CD4-positive, CD25-positive, alpha-beta regulatory T cell (primary cell): ENCODE measurements around the gene CIT. TPM values are rescaled to one million over a fixed set of nuclear protein-coding genes. Genes with fewer than 3 reads are reported as not detected.
A peak's percentile ranks its signal among the peaks of the same experiment; 100 is the strongest.
"Not testable (repeated sequence)": the region's sequence is repeated elsewhere in the genome, so short reads cannot be mapped to it uniquely, and the experiment has no call there.

Source experiments
- ATAC-seq, 2 donors: fragments of 150-1000 bp; cut with Tn5 transposase; one replicate each; pipeline ENCODE4 v1.10.0; 2021; ENCODE audit warnings: low read depth in 2 of 2, moderate number of reproducible peaks in 2 of 2, moderate library complexity in 1 of 2
- DNase-seq, 3 donors: peaks; one replicate each; pipeline versions ENCODE4 v3.0.0 to v3.0.0-alpha.2; 2012 to 2022; ENCODE audit warnings: mixed read lengths in 1 of 3
- H3K27ac ChIP-seq: one replicate; pipeline ENCODE4 v1.7.0; 2013; ENCODE audit warnings: mild to moderate bottlenecking, low read length; ENCODE audit not compliant: insufficient read depth, poor library complexity, severe bottlenecking
- H3K27me3 ChIP-seq: one replicate; pipeline ENCODE4 v1.7.0; 2013; ENCODE audit warnings: low read length; ENCODE audit not compliant: control insufficient read depth, insufficient read depth
- H3K36me3 ChIP-seq: one replicate; pipeline ENCODE4 v1.7.0; 2013; ENCODE audit warnings: mild to moderate bottlenecking, low read length, moderate library complexity; ENCODE audit not compliant: control insufficient read depth, insufficient read depth
- H3K4me1 ChIP-seq: 2 replicates; pipeline ENCODE4 v1.7.0; 2013; ENCODE audit warnings: mild to moderate bottlenecking, low read length; ENCODE audit not compliant: insufficient read depth, control insufficient read depth, poor library complexity, severe bottlenecking
- H3K4me3 ChIP-seq: one replicate; pipeline ENCODE4 v1.7.0; 2013; ENCODE audit warnings: low read depth, mild to moderate bottlenecking, low read length, moderate library complexity
- H3K9me3 ChIP-seq, 2 experiments: 1 replicate in 1 of 2; 2 replicates in 1 of 2; pipeline ENCODE4 v1.7.0; 2013; ENCODE audit warnings: low read length in 2 of 2, mild to moderate bottlenecking in 1 of 2, moderate library complexity in 1 of 2; ENCODE audit not compliant: control insufficient read depth in 2 of 2
- H3K27ac Mint-ChIP-seq, 3 donors: one replicate each; pipeline ENCODE4 v1.8.0; 2020 to 2022; ENCODE audit warnings: mild to moderate bottlenecking in 3 of 3, mixed read lengths in 3 of 3, moderate library complexity in 2 of 3
- H3K27me3 Mint-ChIP-seq: one replicate; pipeline ENCODE4 v1.8.0; 2022; ENCODE audit warnings: mild to moderate bottlenecking, mixed read lengths
- H3K36me3 Mint-ChIP-seq: one replicate; pipeline ENCODE4 v1.8.0; 2020; ENCODE audit warnings: mixed read lengths
- H3K4me1 Mint-ChIP-seq, 4 donors: one replicate each; pipeline ENCODE4 v1.8.0; 2020 to 2022; ENCODE audit warnings: mixed read lengths in 4 of 4, mild to moderate bottlenecking in 1 of 4
- H3K4me3 Mint-ChIP-seq, 4 donors: one replicate each; pipeline ENCODE4 v1.8.0; 2020 to 2022; ENCODE audit warnings: mild to moderate bottlenecking in 4 of 4, mixed read lengths in 4 of 4, moderate library complexity in 3 of 4
- H3K9me3 Mint-ChIP-seq, 7 donors: one replicate each; pipeline ENCODE4 v1.8.0; 2020 to 2022; ENCODE audit warnings: mixed read lengths in 7 of 7, mild to moderate bottlenecking in 3 of 7, moderate library complexity in 2 of 7
- polyA plus RNA-seq, 4 donors: library from polyadenylated mRNA; unstranded; fragments of 300-500 nt; fragmentation: Illumina TruSeq; gene quantifications; one replicate each; pipeline ENCODE4 v1.2.3, GENCODE V29; 2021
- total RNA-seq: library from RNA; stranded (reverse); gene quantifications from one replicate; pipeline ENCODE4 v1.2.3, GENCODE V29; 2022

CIT gene
- total and polyA plus RNA-seq, 5 donors from 2014 or later, result 0.32 to 6.3 (median 1.0) TPM

DNA sequence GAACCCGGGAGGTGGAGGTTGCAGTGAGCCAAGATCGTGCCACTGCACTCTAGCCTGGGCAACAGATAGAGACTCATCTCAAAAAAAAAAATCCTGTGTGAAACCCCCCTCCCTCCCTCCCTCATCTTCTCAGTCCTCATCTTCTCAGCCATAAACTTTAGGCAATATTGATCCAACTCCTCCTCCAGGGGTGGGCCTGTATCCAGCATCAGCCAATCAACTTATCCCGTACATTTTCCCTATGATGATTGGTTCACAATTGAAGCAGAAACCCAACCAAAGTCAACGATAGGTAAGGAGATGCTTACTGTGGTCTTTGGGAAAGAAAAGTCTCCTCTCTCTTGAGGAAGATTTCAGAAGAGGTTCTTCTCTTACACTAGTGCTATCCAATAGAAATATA, 33.5 kb upstream of the CIT start:
- Histone ChIP-seq H3K4me3 (no peak overlapping the region), H3K36me3 (no peaks in the 10 kb centered on the region), H3K27ac (no peak overlapping the region), H3K4me1 (no peaks in the 10 kb centered on the region), H3K27me3 (no peaks in the 10 kb centered on the region), H3K9me3 (no peaks in the 10 kb centered on the region)
- no peaks in the 10 kb centered on the region for H3K9me3 Mint-ChIP-seq
- ATAC-seq (no peak), DNase-seq (no peak)
- H3K4me3 Mint-ChIP-seq, result no peak overlapping the region
- peaks cover 15% of the 10 kb centered on the region for H3K27me3 Mint-ChIP-seq
- H3K27ac Mint-ChIP-seq, result no peak overlapping the region
- H3K36me3 Mint-ChIP-seq, result no peaks in the 10 kb centered on the region
- no peaks in the 10 kb centered on the region for H3K4me1 Mint-ChIP-seq

DNA sequence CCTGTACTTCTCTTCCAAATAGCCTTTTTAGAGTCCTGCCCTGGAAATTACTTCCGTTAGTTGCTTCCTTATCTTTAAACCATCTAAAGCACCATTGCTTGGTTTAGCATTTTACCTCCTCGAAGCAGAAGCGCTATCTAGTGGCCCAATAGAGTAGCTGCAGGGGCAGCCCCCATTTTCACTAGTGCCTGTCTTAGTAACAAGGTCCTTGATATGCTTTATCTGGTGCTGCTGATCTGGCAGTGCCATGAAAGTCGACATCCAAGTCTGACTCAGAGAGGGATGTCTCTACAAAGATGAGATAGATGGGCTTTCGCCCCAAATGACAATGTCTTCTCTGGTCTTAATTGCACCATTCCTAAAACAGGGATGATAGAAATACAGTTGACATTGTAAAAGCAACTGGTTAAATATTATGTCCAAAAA, 25.0 kb upstream of the CIT start:
- Mint-ChIP-seq H3K27me3 (peaks cover 15% of the 10 kb centered on the region), H3K9me3 (no peaks in the 10 kb centered on the region), H3K27ac (no peak overlapping the region), H3K4me1 (peaks cover 4 to 7% (median 5%) of the 10 kb centered on the region in 4 donors), H3K4me3 (peak overlapping the region in 1 of 4 donors; percentile 7), H3K36me3 (no peaks in the 10 kb centered on the region)
- H3K27me3 ChIP-seq, result no peaks in the 10 kb centered on the region
- no peaks in the 10 kb centered on the region for H3K9me3 ChIP-seq
- ATAC-seq (peak; percentile 81 to 94), DNase-seq (peak; percentile 42 to 86 (median 65))
- no peak overlapping the region for H3K4me3 ChIP-seq
- peaks cover 5% of the 10 kb centered on the region for H3K4me1 ChIP-seq
- H3K36me3 ChIP-seq, result no peaks in the 10 kb centered on the region
- H3K27ac ChIP-seq, result no peak overlapping the region

DNA sequence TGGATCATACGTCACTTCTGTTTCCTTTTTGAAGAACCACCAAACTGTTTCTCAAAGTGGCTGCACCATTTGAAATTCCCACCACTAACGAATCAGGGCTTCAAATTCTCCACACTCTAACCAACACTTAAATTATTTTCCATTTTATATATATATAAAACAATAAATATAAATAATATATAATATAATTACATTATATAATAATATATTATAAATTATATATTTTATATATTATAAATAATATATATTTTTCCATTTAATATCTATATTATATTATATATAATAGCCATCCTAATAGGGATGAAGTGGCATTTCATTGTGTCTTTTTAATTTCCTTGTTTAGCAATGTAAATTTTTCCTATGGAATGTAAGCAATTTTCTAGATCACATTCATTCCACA, 24.6 kb upstream of the CIT start:
- peaks cover 15% of the 10 kb centered on the region for H3K27me3 Mint-ChIP-seq
- Histone ChIP-seq H3K36me3 (no peaks in the 10 kb centered on the region), H3K4me1 (peaks cover 5% of the 10 kb centered on the region), H3K27ac (no peak overlapping the region), H3K9me3 (no peaks in the 10 kb centered on the region), H3K27me3 (no peaks in the 10 kb centered on the region), H3K4me3 (no peak overlapping the region)
- DNase-seq (no peak), ATAC-seq (no peak)
- H3K4me1 Mint-ChIP-seq, result peaks cover 4 to 7% (median 5%) of the 10 kb centered on the region in 4 donors
- no peaks in the 10 kb centered on the region for H3K9me3 Mint-ChIP-seq
- H3K27ac Mint-ChIP-seq, result no peak overlapping the region
- no peak overlapping the region for H3K4me3 Mint-ChIP-seq
- no peaks in the 10 kb centered on the region for H3K36me3 Mint-ChIP-seq

DNA sequence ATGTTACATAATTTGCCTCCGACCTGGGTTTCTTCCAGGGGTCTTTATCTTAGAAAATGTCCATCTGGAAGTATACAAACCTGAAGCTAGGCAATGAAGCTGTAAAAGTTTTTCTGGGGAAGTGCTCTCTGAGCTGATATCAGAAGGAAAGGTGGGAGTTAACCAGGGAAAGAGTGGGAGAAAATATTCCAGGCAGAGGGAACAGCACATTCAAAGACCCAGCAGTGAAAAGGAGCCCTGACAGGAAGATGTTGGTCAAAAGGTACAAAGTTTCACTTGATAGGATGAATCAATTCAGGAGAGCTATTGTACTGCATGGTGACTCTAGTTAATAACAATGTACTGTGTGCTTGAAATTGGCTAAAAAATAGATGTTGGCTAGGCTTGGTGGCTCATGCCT, 17.8 kb upstream of the CIT start:
- Histone ChIP-seq H3K9me3 (no peaks in the 10 kb centered on the region), H3K27ac (no peak overlapping the region), H3K4me1 (no peaks in the 10 kb centered on the region), H3K27me3 (peaks cover 2% of the 10 kb centered on the region), H3K36me3 (no peaks in the 10 kb centered on the region), H3K4me3 (no peak overlapping the region)
- Mint-ChIP-seq H3K9me3 (peaks cover 0 to 1% (median 0%) of the 10 kb centered on the region in 7 donors), H3K27ac (no peak overlapping the region), H3K27me3 (peaks cover 19% of the 10 kb centered on the region), H3K4me1 (no peaks in the 10 kb centered on the region), H3K36me3 (peaks cover 4% of the 10 kb centered on the region), H3K4me3 (no peak overlapping the region)
- no peak for ATAC-seq
- no peak for DNase-seq

DNA sequence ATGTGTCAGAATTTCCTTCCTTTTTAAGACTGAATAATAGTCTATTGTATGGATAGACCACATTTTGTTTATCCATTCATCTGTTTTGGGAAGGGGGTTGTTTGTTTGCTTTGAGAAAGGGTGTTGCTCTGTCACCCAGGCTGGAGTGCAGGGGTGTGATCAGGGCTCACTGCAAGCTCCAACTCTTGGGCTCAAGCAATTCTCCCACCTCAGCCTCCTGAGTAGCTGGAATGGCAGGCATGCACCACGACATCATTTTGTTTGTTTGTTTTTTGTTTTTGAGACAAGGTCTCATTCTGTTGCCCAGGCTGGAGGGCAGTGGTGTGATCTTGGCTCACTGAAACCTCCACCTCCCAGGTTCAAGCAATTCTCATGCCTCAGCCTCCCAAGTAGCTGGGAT, 15.5 kb upstream of the CIT start:
- not testable (repeated sequence) for H3K9me3 Mint-ChIP-seq, H3K27ac ChIP-seq, H3K27ac Mint-ChIP-seq, H3K4me1 Mint-ChIP-seq, H3K4me3 Mint-ChIP-seq, H3K36me3 ChIP-seq, H3K4me1 ChIP-seq, ATAC-seq, H3K27me3 ChIP-seq, H3K36me3 Mint-ChIP-seq, DNase-seq, H3K9me3 ChIP-seq, H3K4me3 ChIP-seq
- H3K27me3 Mint-ChIP-seq, result peaks cover 16% of the 10 kb centered on the region

DNA sequence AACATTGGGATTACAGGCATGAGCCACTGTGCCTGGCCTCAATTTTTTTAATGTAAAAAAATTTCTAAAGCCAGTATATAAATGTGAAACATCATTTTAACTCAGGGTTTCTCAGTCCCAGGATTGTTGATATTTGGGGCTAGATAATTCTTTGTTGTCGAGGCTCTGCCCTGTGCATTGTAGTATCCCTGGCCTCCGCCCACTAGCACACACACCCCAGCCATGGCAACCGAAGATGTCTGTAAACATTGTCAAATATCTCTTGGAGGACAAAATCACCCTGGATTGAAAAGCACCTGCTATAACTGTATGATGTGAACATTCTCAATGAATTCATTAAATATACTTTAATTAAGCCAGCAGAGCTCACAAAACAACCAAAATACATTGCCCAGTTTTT, 8.4 kb upstream of the CIT start:
- Mint-ChIP-seq H3K27me3 (peaks cover 37% of the 10 kb centered on the region), H3K27ac (no peak overlapping the region), H3K4me3 (no peak overlapping the region), H3K9me3 (peaks cover 0 to 3% (median 0%) of the 10 kb centered on the region in 7 donors), H3K36me3 (no peaks in the 10 kb centered on the region), H3K4me1 (peaks cover 0 to 2% (median 0%) of the 10 kb centered on the region in 4 donors)
- no peaks in the 10 kb centered on the region for H3K4me1 ChIP-seq
- no peaks in the 10 kb centered on the region for H3K36me3 ChIP-seq
- no peak overlapping the region for H3K4me3 ChIP-seq
- DNase-seq, result no peak
- H3K27ac ChIP-seq, result no peak overlapping the region
- ATAC-seq, result no peak
- H3K9me3 ChIP-seq, result no peaks in the 10 kb centered on the region
- H3K27me3 ChIP-seq, result peaks cover 7% of the 10 kb centered on the region

DNA sequence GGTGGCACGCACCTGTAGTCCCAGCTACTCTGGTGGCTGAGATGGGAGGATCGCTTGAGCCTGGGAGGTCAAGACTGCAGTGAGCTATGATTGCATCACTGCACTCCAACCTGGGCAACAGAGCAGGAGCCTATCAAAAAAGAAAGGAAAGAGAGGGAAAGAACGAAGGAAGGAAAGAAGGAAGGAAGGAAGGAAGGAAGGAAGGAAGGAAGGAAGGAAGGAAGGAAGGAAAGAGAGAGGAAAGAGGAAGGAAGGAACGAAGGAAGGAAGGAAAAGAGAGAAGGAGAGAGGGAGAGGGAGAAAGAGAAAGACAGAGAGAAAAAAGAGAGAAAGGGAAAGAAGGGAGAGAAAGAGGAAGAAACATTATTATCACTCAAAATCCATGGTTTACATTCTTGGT, 6.7 kb upstream of the CIT start:
- not testable (repeated sequence) for H3K4me1 ChIP-seq, H3K36me3 ChIP-seq, H3K4me3 ChIP-seq, H3K9me3 ChIP-seq, H3K4me1 Mint-ChIP-seq, H3K27me3 ChIP-seq, ATAC-seq, H3K4me3 Mint-ChIP-seq, H3K36me3 Mint-ChIP-seq, H3K27ac ChIP-seq, H3K9me3 Mint-ChIP-seq, DNase-seq
- Mint-ChIP-seq H3K27ac (peak overlapping the region in 1 of 3 donors; percentile 16), H3K27me3 (peaks cover 37% of the 10 kb centered on the region)

DNA sequence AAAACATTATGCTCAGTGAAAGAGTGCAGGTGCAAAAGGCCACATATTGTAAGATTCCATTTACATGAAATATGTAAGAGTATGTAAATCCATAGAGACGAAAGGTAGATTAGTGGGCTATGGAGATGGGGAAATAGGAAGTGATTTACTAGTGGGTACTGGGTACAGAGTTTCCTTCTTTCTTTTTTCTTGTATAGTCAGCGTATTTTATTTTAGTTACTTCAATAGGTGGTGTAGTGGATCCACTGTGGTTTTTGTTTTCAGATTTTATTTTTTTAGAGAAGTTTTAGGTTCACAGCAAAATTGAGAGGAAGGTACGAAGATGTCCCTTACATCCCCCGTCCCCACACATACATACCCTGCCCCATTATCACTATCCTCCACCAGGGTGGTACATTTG, 6.1 kb upstream of the CIT start:
- ATAC-seq, result no peak
- H3K27ac Mint-ChIP-seq, result no peak overlapping the region
- H3K4me3 ChIP-seq, result no peak overlapping the region

More for the DNA sequence above, 6.1 kb upstream of the CIT start:
- DNase-seq, result no peak
- H3K36me3 ChIP-seq, result no peaks in the 10 kb centered on the region
- no peaks in the 10 kb centered on the region for H3K4me1 ChIP-seq
- H3K27me3 ChIP-seq, result peaks cover 7% of the 10 kb centered on the region
- Mint-ChIP-seq H3K9me3 (peaks cover 0 to 3% (median 0%) of the 10 kb centered on the region in 7 donors), H3K4me3 (no peak overlapping the region), H3K27me3 (peaks cover 37% of the 10 kb centered on the region), H3K4me1 (peaks cover 0 to 2% (median 0%) of the 10 kb centered on the region in 4 donors), H3K36me3 (no peaks in the 10 kb centered on the region)
- H3K27ac ChIP-seq, result no peak overlapping the region
- H3K9me3 ChIP-seq, result no peaks in the 10 kb centered on the region
